HG03558 (cell line): ENCODE data around the gene KIF22.
"Not testable (repeated sequence)": the region's sequence is repeated elsewhere in the genome, so short reads cannot be mapped to it uniquely, and the experiment has no call there.

Source experiments
- ATAC-seq: cut with Tn5 transposase; IDR thresholded peaks from one replicate; pipeline ENCODE4 v1.9.1; 2021; ENCODE audit warnings: moderate number of reproducible peaks; ENCODE audit not compliant: unreplicated experiment; ENCODE audit errors: extremely low read depth

The KIF22 gene

GRCh38 chr16:29833219-29833618 is 42.7 kb downstream of the KIF22 start:
- not testable (repeated sequence) for ATAC-seq

GRCh38 chr16:29834079-29834478 is 43.5 kb downstream of the KIF22 start:
- ATAC-seq = no peak

DNA sequence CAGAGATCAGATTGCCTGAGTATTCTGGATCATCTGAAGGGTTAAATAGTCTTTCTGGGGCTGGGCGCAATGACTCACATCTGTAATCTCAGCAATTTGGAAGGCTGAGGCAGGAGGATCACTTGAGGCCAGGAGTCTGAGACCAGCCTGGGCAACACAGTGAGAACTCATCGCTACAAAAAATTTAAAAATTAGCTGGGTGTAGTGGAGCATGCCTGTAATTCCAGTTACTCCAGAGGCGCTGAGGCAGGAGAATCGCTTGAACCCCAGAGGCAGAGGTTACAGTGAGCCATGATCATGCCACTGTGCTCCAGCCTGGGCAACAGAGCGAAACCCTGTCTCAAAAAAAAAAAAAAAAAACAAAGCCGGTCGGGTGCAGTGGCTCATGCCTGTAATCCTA is 45.4 kb downstream of the KIF22 start:
- no peak for ATAC-seq

- ATAC-seq = no peak
These were observed 46.1 kb downstream of the KIF22 start for GRCh38 chr16:29836623-29837022.

- no peak for ATAC-seq
These were observed 47.3 kb downstream of the KIF22 start for GRCh38 chr16:29837841-29838240.

GRCh38 chr16:29839822-29840221 is 49.3 kb downstream of the KIF22 start:
- no peak for ATAC-seq

GRCh38 chr16:29840240-29840639 is 49.7 kb downstream of the KIF22 start:
- ATAC-seq = no peak

DNA sequence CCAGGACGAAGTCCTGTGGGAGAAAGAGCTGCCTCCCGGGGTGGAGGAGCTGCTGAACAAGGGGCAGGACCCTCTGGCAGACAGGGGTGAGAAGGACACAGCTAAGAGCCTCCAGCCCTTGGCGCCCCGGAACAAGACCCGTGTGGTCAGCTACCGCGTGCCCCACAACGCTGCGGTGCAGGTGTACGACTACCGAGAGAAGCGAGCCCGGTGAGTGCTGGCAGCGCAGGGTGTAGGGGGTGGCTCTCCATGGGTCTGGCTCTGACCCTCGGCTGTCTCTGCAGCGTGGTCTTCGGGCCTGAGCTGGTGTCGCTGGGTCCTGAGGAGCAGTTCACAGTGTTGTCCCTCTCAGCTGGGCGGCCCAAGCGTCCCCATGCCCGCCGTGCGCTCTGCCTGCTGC is 51.1 kb downstream of the KIF22 start:
- ATAC-seq = no peak

DNA sequence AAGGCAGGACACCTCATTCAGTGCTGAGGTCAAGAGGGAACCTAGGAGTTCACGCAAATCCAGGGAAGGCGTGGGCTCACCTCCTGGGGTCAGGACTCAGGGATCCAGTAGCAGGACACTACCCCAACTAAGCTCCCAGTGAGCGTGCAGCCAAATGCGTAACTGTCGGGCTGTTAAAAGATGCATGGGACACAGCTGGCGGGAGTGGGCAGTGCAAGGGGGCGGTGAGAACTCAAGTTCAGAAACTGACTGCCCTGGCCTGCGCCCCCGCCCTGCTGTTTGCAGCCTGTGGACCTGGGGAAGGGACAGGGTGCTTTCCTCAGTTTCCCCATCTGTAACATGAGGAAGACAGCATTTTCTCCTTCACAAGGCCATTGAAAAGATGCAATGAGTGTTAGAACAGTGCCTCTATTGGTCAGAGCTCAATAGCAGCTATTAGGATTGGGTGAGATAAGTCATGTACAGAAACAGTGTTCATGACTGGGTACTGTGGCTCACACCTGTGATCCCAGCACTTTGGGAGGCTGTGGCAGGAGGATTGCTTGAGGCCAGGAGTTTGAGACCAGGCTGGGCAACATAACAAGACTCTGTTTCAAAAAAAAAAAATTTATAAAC is 52.3 kb downstream of the KIF22 start:
- no peak for ATAC-seq

DNA sequence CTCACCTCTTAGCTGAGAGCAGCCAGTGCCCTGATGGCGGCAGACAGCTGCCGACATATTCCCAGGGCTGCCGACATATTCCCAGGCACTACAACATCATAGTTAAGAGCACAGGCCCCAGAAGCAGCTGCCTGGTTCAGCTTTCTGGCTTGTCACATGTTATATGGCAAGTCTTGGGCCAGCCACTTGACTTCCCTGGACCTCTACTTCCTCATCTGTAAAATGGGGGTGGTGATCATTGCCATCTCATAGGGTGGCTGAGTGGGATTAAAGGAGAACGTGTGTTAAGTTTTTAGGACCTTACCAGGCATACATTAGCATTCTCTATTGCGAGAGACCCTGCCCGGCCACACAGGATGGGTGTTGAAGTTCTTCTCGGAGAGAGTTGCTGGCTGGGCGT is 53.4 kb downstream of the KIF22 start:
- no peak for ATAC-seq

DNA sequence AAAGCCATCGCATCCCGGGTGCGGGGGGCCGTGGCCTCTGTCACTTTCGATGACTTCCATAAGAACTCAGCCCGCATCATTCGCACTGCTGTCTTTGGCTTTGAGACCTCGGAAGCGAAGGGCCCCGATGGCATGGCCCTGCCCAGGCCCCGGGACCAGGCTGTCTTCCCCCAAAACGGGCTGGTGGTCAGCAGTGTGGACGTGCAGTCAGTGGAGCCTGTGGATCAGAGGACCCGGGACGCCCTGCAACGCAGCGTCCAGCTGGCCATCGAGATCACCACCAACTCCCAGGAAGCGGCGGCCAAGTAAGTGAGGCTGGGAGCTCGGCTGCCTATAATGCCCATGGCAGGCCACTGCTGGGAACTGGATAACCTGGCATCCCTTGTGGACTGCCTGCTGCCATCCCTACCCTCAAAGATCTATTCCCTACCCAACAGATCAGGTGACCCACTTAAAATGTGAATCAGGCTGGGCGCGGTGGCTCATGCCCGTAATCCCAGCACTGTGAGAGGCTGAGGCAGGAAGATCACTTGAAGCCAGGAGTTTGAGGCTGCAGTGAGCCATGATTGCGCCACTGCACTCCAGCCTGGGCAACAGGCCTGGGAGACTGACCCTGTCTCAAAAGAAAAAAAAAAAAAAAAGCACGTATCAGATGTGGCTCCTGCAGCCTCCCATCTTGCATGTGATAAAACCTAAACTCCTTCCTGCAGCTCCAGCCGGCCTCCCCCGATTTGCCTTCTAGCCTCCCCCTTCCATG is 54.2 kb downstream of the KIF22 start:
- ATAC-seq = no peak

- ATAC-seq = no peak
These were observed 55.1 kb downstream of the KIF22 start for GRCh38 chr16:29845656-29846055.

- no peak for ATAC-seq
These were observed 58.1 kb downstream of the KIF22 start for GRCh38 chr16:29848420-29849297.

DNA sequence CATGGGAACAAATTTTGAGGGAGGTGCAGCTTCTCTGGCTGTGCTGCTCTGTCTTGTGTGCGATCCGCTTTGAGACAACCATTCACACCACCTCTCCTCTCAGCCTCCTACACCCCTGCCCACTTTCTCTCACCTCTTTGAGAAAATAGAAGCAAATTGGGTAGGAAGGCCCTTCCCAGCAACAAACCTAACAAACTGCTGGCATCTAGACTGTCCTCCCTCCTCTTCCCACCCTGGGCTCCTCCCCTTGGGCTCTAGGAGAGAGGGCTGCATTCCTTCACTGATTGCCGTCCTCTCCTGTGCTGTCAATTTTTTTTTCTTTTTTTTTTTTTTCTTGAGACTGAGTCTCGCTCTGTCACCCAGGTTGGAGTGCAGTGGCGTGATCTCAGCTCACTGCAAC is 59.0 kb downstream of the KIF22 start:
- no peak for ATAC-seq

DNA sequence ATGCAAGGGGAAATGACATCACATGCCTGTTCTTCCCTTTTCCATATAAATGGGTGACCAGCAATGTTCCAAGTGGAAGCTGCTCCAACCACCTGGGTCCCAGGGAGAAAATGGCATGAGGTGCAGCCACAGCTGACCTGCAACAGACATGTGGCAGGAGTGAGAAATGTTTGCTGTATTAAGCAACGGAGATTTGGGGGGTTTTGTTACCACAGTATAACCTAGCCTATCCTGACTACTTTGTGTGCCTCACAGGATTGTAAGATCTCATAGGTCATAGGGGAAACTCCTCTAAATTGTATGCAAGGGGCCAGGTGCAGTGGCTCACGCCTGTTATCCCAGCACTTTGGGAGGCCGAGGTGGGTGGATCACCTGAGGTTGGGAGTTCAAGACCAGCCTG is 60.4 kb downstream of the KIF22 start:
- ATAC-seq = no peak

- ATAC-seq = no peak
These were observed 62.1 kb downstream of the KIF22 start for GRCh38 chr16:29852654-29853053.

- ATAC-seq = no peak
These were observed 64.1 kb downstream of the KIF22 start for GRCh38 chr16:29854520-29855100.
